T-helper 2 cell (primary cell): ENCODE measurements around the gene TFF2.
A peak's percentile ranks its signal among the peaks of the same experiment; 100 is the strongest.

Experiments used
- DNase-seq, 5 experiments: peaks; one replicate each; pipeline versions ENCODE4 v3.0.0 to v3.0.0-alpha.2; 2012 to 2022

Gene TFF2

GRCh38 chr21:42366292-42367010 is 15.7 kb upstream of the TFF2 start, which contains the start of gene TFF1:
TSS of gene TFF1 (minus strand) at chr21:42366535. CDS start at chr21:42366495, 40 bp downstream.
- no peak for DNase-seq

- DNase-seq, result no peak
These were observed 15.0 kb upstream of the TFF2 start for GRCh38 chr21:42365770-42366169.

GRCh38 chr21:42364304-42364865 is 13.6 kb upstream of the TFF2 start:
- DNase-seq, result no peak

GRCh38 chr21:42363312-42363711 is 12.5 kb upstream of the TFF2 start:
- DNase-seq, result no peak

GRCh38 chr21:42362700-42363099 is 11.9 kb upstream of the TFF2 start:
- no peak for DNase-seq

GRCh38 chr21:42362198-42362597 is 11.4 kb upstream of the TFF2 start:
- no peak for DNase-seq

GRCh38 chr21:42361286-42361685 is 10.5 kb upstream of the TFF2 start:
- DNase-seq, result no peak

GRCh38 chr21:42360317-42360716 is 9.5 kb upstream of the TFF2 start:
- peak in 1 of 5 experiments; percentile 44 for DNase-seq

- no peak for DNase-seq
These were observed 8.1 kb upstream of the TFF2 start for GRCh38 chr21:42358937-42359336.

- no peak for DNase-seq
These were observed 7.5 kb upstream of the TFF2 start for GRCh38 chr21:42358261-42358660.

GRCh38 chr21:42357307-42357706 is 6.5 kb upstream of the TFF2 start:
- DNase-seq, result no peak

GRCh38 chr21:42356650-42357049 is 5.9 kb upstream of the TFF2 start:
- no peak for DNase-seq

GRCh38 chr21:42356046-42356445 is 5.3 kb upstream of the TFF2 start:
- DNase-seq, result no peak

GRCh38 chr21:42353623-42354022 is 2.8 kb upstream of the TFF2 start:
- no peak for DNase-seq

GRCh38 chr21:42352441-42353095 is 1.8 kb upstream of the TFF2 start:
- no peak for DNase-seq

GRCh38 chr21:42351626-42352440 is 1.0 kb upstream of the TFF2 start:
- no peak for DNase-seq

GRCh38 chr21:42350318-42350910 is 380 bp downstream of the TFF2 start:
- no peak for DNase-seq

GRCh38 chr21:42349420-42350317 is 1.1 kb downstream of the TFF2 start:
- no peak for DNase-seq

GRCh38 chr21:42348762-42349161 is 2.0 kb downstream of the TFF2 start:
- DNase-seq, result no peak

GRCh38 chr21:42347601-42348327 is 3.0 kb downstream of the TFF2 start:
- DNase-seq, result no peak
